ENCODE measurements around the gene APBA3. TPM values are rescaled to one million over a fixed set of nuclear protein-coding genes. Genes with fewer than 3 reads are reported as not detected.

APBA3 gene
- total and polyA plus RNA-seq, 9 of the 15 experiments (the other 6 are each of a cell fraction or from before 2014, with no cell fraction given), result 0.10 to 29.5 (median 11.5) TPM

DNA sequence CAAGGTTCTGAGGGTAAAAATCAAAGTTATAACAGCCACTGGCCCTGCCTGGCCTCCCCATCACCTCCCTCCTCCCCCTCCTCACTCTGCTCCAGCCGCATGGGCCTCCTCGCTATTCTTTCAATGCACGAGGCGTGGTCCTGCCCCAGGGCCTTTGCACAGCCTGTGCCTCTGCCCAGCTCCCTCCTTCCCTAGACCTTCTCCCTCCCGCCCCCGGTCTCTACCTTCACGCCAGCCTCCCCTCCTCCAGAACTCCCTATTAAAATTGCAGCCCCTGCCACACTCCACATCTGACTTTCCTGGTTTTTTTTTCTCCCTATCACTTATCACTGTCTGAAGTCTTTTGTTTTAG, 7.2 kb upstream of the APBA3 start:
- ChIA-PET CTCF (ENCODE audit: low intra/inter-chr PET ratio) (no interaction called here), POLR2A (interaction anchor here (0.6 to 1.2 kb wide), 4 partner anchors 11 to 293 kb away, joined by 3 to 7 read pairs (median 4); no protein-coding TSS in a partner anchor)
- no peaks in the 10 kb centered on the region for H3K27me3 ChIP-seq (ENCODE audit: control insufficient read depth in 2 of 2, insufficient read depth in 2 of 2, low read length in 2 of 2)
- H2AFZ ChIP-seq (ENCODE audit: low read depth, low read length), result no peak overlapping the region
- no peak overlapping the region for H3K27ac ChIP-seq (ENCODE audit: extremely low read depth, low read depth, low read length)
- no peak overlapping the region for H3K4me3 ChIP-seq
- BruUV-seq (replicated peaks), result no TSS peak
- no peak overlapping the region for H3K9ac ChIP-seq (ENCODE audit: insufficient read depth in 1 of 2, low read depth in 2 of 2, low read length in 2 of 2)
- TF ChIP-seq RBM25 (IDR thresholded peaks at IDR 0.05; ENCODE audit: low read depth, low read length, severe bottlenecking) (peak; percentile 32), XRCC4 (IDR thresholded peaks at IDR 0.05; ENCODE audit: extremely low read depth, insufficient read depth, insufficient read length) (no peak), KLF13 (tag; IDR thresholded peaks at IDR 0.05; ENCODE audit: borderline replicate concordance, low read depth) (no peak), BCOR (IDR thresholded peaks at IDR 0.05) (peak; percentile 49; the same call in 1 of the 2 replicates), KDM1A (IDR thresholded peaks at IDR 0.05) (peak in 1 of 2 experiments; percentile 33; a peak in 2 of 4 replicates)
- TF ChIP-seq, protein P1, sequence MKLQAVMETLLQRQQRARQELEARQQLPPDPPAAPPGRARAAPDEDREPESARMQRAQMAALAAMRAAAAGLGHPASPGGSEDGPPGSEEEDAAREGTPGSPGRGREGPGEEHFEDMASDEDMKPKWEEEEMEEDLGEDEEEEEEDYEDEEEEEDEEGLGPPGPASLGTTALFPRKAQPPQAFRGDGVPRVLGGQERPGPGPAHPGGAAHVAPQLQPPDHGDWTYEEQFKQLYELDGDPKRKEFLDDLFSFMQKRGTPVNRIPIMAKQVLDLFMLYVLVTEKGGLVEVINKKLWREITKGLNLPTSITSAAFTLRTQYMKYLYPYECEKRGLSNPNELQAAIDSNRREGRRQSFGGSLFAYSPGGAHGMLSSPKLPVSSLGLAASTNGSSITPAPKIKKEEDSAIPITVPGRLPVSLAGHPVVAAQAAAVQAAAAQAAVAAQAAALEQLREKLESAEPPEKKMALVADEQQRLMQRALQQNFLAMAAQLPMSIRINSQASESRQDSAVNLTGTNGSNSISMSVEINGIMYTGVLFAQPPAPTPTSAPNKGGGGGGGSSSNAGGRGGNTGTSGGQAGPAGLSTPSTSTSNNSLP (IDR thresholded peaks at IDR 0.05; ENCODE audit: borderline replicate concordance, low read depth, low read length), result no peak
- H3K9me3 ChIP-seq (replicated peaks; ENCODE audit: control insufficient read depth, insufficient read depth, low read depth, low read length), result no peaks in the 10 kb centered on the region
- H3K4me2 ChIP-seq (ENCODE audit: insufficient read depth, low read length), result no peak overlapping the region
- 86% methylated on average over 6 of the region's 7 CpGs for WGBS (ENCODE audit: insufficient coverage, low coverage, missing lambda C conversion rate)
- no peaks in the 10 kb centered on the region for H3K9me1 ChIP-seq (ENCODE audit: control insufficient read depth, insufficient read depth, low read length)
- no peaks in the 10 kb centered on the region for H3K79me2 ChIP-seq (ENCODE audit: control insufficient read depth, insufficient read depth, low read length)
- no peak for ATAC-seq
- H4K20me1 ChIP-seq (replicated peaks; ENCODE audit: control insufficient read depth, insufficient read depth, low read length), result no peaks in the 10 kb centered on the region
- no peak for DNase-seq (ENCODE audit: extremely low read depth in 1 of 4, low spot score in 3 of 4)
- intact Hi-C loops (cut with micrococcal nuclease) (no loop called here), in situ Hi-C loops (cut with MboI) (no loop called here)
- H3K36me3 ChIP-seq (ENCODE audit: control insufficient read depth, insufficient read depth, low read length), result peaks cover 28% of the 10 kb centered on the region; the same call in 2 of the 3 replicates
- no peak for FAIRE-seq
- H3K4me1 ChIP-seq (replicated peaks in 1 of 2; ENCODE audit: control insufficient read depth in 2 of 2, insufficient read depth in 2 of 2, low read length in 2 of 2), result peaks cover 0 to 47% of the 10 kb centered on the region in 2 experiments; a peak in 2 of 5 replicates
